LNCaP clone FGC (cell line): ENCODE data around the gene RARB.

Source experiments
- DNase-seq: peaks from one replicate; pipeline ENCODE4 v3.0.0-alpha.2; 2011; ENCODE audit warnings: low read depth
- H3K4me3 ChIP-seq: 2 replicates; pipeline ENCODE4 v1.5.1; 2011; ENCODE audit warnings: mild to moderate bottlenecking, low read depth, low read length, control low read depth
- TF ChIP-seq, protein P1 (sequence below): IDR thresholded peaks from 2 replicates; pipeline ENCODE4 v1.5.1; 2012; ENCODE audit warnings: mild to moderate bottlenecking; ENCODE audit not compliant: control insufficient read depth, insufficient read depth; ENCODE audit errors: extremely low read depth

RARB gene

GRCh38 chr3:25542492-25543039, 114.5 kb downstream of the RARB start:
- H3K4me3 ChIP-seq = no peak overlapping the region
- no peak for DNase-seq
- TF ChIP-seq, protein P1, sequence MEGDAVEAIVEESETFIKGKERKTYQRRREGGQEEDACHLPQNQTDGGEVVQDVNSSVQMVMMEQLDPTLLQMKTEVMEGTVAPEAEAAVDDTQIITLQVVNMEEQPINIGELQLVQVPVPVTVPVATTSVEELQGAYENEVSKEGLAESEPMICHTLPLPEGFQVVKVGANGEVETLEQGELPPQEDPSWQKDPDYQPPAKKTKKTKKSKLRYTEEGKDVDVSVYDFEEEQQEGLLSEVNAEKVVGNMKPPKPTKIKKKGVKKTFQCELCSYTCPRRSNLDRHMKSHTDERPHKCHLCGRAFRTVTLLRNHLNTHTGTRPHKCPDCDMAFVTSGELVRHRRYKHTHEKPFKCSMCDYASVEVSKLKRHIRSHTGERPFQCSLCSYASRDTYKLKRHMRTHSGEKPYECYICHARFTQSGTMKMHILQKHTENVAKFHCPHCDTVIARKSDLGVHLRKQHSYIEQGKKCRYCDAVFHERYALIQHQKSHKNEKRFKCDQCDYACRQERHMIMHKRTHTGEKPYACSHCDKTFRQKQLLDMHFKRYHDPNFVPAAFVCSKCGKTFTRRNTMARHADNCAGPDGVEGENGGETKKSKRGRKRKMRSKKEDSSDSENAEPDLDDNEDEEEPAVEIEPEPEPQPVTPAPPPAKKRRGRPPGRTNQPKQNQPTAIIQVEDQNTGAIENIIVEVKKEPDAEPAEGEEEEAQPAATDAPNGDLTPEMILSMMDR = no peak

GRCh38 chr3:25547103-25547502, 119.0 kb downstream of the RARB start:
- no peak for DNase-seq
- H3K4me3 ChIP-seq = no peak overlapping the region
- TF ChIP-seq, protein P1 = no peak

- TF ChIP-seq, protein P1 = no peak
- H3K4me3 ChIP-seq = no peak overlapping the region
- DNase-seq = no peak
Measured at GRCh38 chr3:25547943-25548674, 120.0 kb downstream of the RARB start.

DNA sequence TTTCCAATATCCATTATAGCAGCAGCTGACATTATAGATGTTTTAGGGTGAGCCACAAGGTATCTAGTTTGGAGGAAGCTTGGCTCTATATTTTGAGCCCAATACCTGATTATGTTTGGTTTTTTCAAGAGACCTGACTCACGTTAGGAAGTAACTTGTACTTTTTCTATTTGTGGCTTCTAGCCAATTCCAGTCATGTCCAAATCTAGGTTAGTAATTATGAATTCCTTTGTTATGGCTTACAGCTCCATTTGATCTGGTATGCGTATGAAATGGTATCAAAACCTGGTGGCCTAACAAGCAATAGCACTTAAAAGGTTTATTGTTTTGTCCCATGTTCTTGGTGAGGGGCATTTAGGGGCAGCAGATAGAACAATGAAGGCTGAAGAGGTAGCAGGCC, 120.8 kb downstream of the RARB start:
- DNase-seq = no peak
- H3K4me3 ChIP-seq = no peak overlapping the region
- TF ChIP-seq, protein P1 = no peak

GRCh38 chr3:25552251-25552650, 124.2 kb downstream of the RARB start:
- TF ChIP-seq, protein P1 = no peak
- no peak overlapping the region for H3K4me3 ChIP-seq
- no peak for DNase-seq

- TF ChIP-seq, protein P1 = no peak
- DNase-seq = no peak
- H3K4me3 ChIP-seq = no peak overlapping the region
Measured at GRCh38 chr3:25554376-25554775, 126.3 kb downstream of the RARB start.

GRCh38 chr3:25555695-25556437, 127.8 kb downstream of the RARB start:
- DNase-seq = no peak
- H3K4me3 ChIP-seq = no peak overlapping the region
- TF ChIP-seq, protein P1 = no peak
